Spleen (tissue), 11 donors: Measurements from ENCODE around the gene IL31. TPM values are rescaled to one million over a fixed set of nuclear protein-coding genes. Genes with fewer than 3 reads are reported as not detected.

Experiments used
- DNase-seq: peaks from one replicate; pipeline ENCODE4 v3.0.0-alpha.2; 2020
- H3K27ac ChIP-seq, 8 donors: fragments of 200-600 bp; sonication (generic) in 7 of 8; 1 replicate in 4 of 8; 2 replicates in 4 of 8; pipeline versions ENCODE4 v1.5.0 to v1.8.0; 2016 to 2021; ENCODE audit warnings: inconsistent platforms in 4 of 8, mild to moderate bottlenecking in 4 of 8, moderate library complexity in 1 of 8
- H3K27me3 ChIP-seq, 7 donors: fragments of 200-600 bp; sonication (generic) in 6 of 7; replicated peaks in 1 of 7; 1 replicate in 4 of 7; 2 replicates in 3 of 7; pipeline versions ENCODE4 v1.5.0 to v1.8.0; 2016 to 2021; ENCODE audit warnings: inconsistent platforms in 3 of 7, mild to moderate bottlenecking in 1 of 7
- H3K36me3 ChIP-seq, 6 donors: fragments of 200-600 bp; sonication (generic) in 5 of 6; 1 replicate in 4 of 6; 2 replicates in 2 of 6; pipeline versions ENCODE4 v1.5.0 to v1.8.0; 2016 to 2021; ENCODE audit warnings: inconsistent platforms in 2 of 6
- H3K4me1 ChIP-seq, 6 donors: fragments of 200-600 bp; sonication (generic) in 5 of 6; 1 replicate in 3 of 6; 2 replicates in 3 of 6; pipeline versions ENCODE4 v1.5.0 to v1.8.0; 2016 to 2021; ENCODE audit warnings: inconsistent platforms in 3 of 6
- H3K4me3 ChIP-seq, 8 donors: fragments of 200-600 bp; sonication (generic) in 7 of 8; 1 replicate in 4 of 8; 2 replicates in 4 of 8; pipeline versions ENCODE4 v1.5.0 to v1.8.0; 2016 to 2021; ENCODE audit warnings: inconsistent platforms in 4 of 8, mild to moderate bottlenecking in 4 of 8, moderate library complexity in 2 of 8
- H3K9me3 ChIP-seq, 8 donors: fragments of 200-600 bp; sonication (generic) in 7 of 8; 1 replicate in 4 of 8; 2 replicates in 4 of 8; pipeline versions ENCODE4 v1.5.0 to v1.8.0; 2016 to 2021; ENCODE audit warnings: inconsistent platforms in 4 of 8
- POLR2A ChIP-seq, 3 donors: fragments of 450-650 bp; IDR thresholded peaks; one replicate each; pipeline ENCODE4 v1.5.1; 2017; ENCODE audit warnings: antibody characterized with exemption in 3 of 3, mild to moderate bottlenecking in 1 of 3
- POLR2AphosphoS5 ChIP-seq, 3 donors: sonication (generic); formaldehyde crosslinking; IDR thresholded peaks; one replicate each; pipeline ENCODE4 v1.5.1; 2017; ENCODE audit warnings: antibody characterized with exemption in 3 of 3
- WGBS, 5 donors: extraction: QIAGEN DNeasy Blood & Tissue Kit in 3 of 5; methylation state at CpG; one replicate each; pipeline versions ENCODE4 v1.1.5 to v1.1.7; 2013 to 2018; 5-methylcytosine and 5-hydroxymethylcytosine counted together
- intact Hi-C: fragments of 100-400 bp; cut with DNase I; formaldehyde crosslinking; loops from one replicate; pipeline ENCODE4 v1.15.0; 2023; ENCODE audit warnings: low total_unique reads
- polyA plus RNA-seq, 3 donors: library from polyadenylated mRNA; stranded (reverse); fragments of 200-250 nt; gene quantifications; one replicate each; pipeline ENCODE4 v1.2.1, GENCODE V29; 2013
- total RNA-seq, 7 donors: library from RNA; depleted of rRNA in 3 of 7; stranded (reverse); fragments of >200 nt in 3 of 7; fragmentation: NEBNext Ultra II Directional in 4 of 7; extraction: Animal tissue kit (Norgen Biotek cat#: 25700) in 4 of 7; gene quantifications; one replicate each; pipeline versions ENCODE4 v1.1.0 to v1.2.1, GENCODE V29; 2016 to 2021
- TF ChIP-seq, protein P1 (sequence below), 11 experiments: fragments of 200-600 bp in 7 of 11; fragments of 450-650 bp in 4 of 11; sonication (generic) in 4 of 11; IDR thresholded peaks in 8 of 11; conservative IDR thresholded peaks in 3 of 11; 1 replicate in 7 of 11; 2 replicates in 4 of 11; pipeline versions ENCODE4 v1.4.0 to v1.8.0; 2016 to 2021; ENCODE audit warnings: antibody characterized with exemption in 11 of 11, inconsistent platforms in 4 of 11, mild to moderate bottlenecking in 1 of 11
- donor health status: healthy with polysubstance abuse.
- donor health status: DM: no; HTN: no; CAD: no; lungs with moderate emphysema.
- donor health status: DM: no; HTN: no; CAD: no.
- donor health status: Bipolar disorder and iron deficiency.
- donor health status: healthy.
- donor health status: DM: no; HTN: no; CAD: no.
- donor health status: DM: yes; HTN: yes; CAD: no.

The IL31 gene
- total and polyA plus RNA-seq, 10 donors: not detected

DNA sequence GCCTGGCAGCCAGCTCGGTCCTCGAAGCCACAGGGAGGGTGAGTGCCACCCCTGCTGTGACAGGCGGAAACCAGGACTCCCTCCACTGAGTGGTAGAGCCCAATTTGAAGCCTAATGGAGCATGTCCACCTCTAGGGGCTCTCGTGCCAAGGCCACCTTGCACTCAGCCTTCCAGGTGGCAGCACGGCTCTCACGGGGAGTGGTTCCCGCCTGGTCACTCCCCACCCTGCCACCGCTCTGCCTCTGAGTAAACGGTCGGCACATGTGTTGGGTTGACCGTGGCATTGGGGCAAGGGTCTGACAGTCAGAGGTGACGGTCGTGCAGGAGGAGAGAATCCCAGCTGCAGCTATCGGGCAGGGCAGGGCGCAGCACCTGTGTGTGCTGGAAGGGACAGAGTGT, 34.8 kb downstream of the IL31 start:
- DNase-seq: no peak
- 91 to 96% (median 95%) methylated on average over 11 to 15 of the region's 15 CpGs for WGBS, 5 donors
- no peak overlapping the region for H3K27ac ChIP-seq
- H3K4me3 ChIP-seq: no peak overlapping the region
- H3K27me3 ChIP-seq: no peaks in the 10 kb centered on the region
- H3K9me3 ChIP-seq: no peaks in the 10 kb centered on the region
- intact Hi-C loops: no loop called here
- TF ChIP-seq POLR2A (IDR thresholded peaks at IDR 0.05) (no peak), POLR2AphosphoS5 (IDR thresholded peaks at IDR 0.05) (peak in 2 of 3 donors; percentile 51 to 71)
- TF ChIP-seq, protein P1, sequence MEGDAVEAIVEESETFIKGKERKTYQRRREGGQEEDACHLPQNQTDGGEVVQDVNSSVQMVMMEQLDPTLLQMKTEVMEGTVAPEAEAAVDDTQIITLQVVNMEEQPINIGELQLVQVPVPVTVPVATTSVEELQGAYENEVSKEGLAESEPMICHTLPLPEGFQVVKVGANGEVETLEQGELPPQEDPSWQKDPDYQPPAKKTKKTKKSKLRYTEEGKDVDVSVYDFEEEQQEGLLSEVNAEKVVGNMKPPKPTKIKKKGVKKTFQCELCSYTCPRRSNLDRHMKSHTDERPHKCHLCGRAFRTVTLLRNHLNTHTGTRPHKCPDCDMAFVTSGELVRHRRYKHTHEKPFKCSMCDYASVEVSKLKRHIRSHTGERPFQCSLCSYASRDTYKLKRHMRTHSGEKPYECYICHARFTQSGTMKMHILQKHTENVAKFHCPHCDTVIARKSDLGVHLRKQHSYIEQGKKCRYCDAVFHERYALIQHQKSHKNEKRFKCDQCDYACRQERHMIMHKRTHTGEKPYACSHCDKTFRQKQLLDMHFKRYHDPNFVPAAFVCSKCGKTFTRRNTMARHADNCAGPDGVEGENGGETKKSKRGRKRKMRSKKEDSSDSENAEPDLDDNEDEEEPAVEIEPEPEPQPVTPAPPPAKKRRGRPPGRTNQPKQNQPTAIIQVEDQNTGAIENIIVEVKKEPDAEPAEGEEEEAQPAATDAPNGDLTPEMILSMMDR (IDR thresholded peaks at IDR 0.05 in 8 of 11, conservative IDR thresholded peaks at IDR 0.05 in 3 of 11): no peak
- peaks cover 8 to 100% (median 75%) of the 10 kb centered on the region in 6 donors for H3K36me3 ChIP-seq
- H3K4me1 ChIP-seq: peaks cover 0 to 7% (median 0%) of the 10 kb centered on the region in 6 donors

DNA sequence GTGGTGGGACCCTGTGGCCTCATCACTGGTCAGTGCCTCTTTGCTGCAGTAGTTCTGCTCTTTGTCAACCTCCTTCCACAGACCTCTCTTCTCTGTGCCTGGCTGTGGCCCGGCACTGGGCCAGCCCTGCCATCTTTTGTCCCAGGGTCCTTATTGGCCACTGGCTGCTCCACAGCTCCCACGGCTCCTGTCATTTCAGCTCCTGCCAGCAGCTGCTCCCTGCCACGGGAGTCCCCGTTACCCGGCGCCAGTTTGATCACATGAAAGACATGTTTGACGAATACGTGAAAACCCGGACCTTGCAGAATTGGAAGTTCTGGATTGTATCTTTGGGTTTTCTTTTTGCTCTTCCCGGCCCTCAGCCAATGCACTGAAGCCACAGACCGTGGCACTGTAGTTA, 35.4 kb downstream of the IL31 start:
- peaks cover 0 to 6% (median 0%) of the 10 kb centered on the region in 6 donors for H3K4me1 ChIP-seq
- no peak overlapping the region for H3K4me3 ChIP-seq
- intact Hi-C loops: no loop called here
- H3K27ac ChIP-seq: no peak overlapping the region
- WGBS, 5 donors: 91 to 95% (median 94%) methylated on average over 11 of the region's 11 CpGs
- TF ChIP-seq POLR2AphosphoS5 (IDR thresholded peaks at IDR 0.05): no peak
- TF ChIP-seq, protein P1 (IDR thresholded peaks at IDR 0.05 in 8 of 11, conservative IDR thresholded peaks at IDR 0.05 in 3 of 11): no peak
- no peak for TF ChIP-seq POLR2A (IDR thresholded peaks at IDR 0.05)
- no peak for DNase-seq
- H3K9me3 ChIP-seq: no peaks in the 10 kb centered on the region
- H3K27me3 ChIP-seq: no peaks in the 10 kb centered on the region
- peaks cover 8 to 100% (median 78%) of the 10 kb centered on the region in 6 donors for H3K36me3 ChIP-seq

DNA sequence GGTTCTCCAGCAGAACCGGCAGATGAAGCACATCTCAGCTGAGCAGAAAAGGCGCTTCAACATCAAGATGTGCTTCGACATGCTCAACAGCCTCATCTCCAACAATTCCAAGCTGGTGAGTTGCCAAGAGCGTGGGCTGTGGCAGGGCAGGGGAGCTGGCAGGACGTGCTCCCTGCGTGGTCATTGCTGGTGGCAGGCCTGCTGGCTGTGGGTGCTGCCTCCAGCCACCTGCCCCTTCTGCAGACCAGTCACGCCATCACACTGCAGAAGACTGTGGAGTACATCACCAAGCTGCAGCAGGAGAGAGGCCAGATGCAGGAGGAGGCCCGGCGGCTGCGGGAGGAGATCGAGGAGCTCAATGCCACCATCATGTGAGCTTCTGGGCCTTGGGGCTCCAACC, 35.8 kb downstream of the IL31 start:
- TF ChIP-seq, protein P1 (IDR thresholded peaks at IDR 0.05 in 8 of 11, conservative IDR thresholded peaks at IDR 0.05 in 3 of 11): no peak
- no peak for TF ChIP-seq POLR2A (IDR thresholded peaks at IDR 0.05)
- peak in 1 of 3 donors; percentile 72 for TF ChIP-seq POLR2AphosphoS5 (IDR thresholded peaks at IDR 0.05)
- H3K4me1 ChIP-seq: peaks cover 0 to 4% (median 0%) of the 10 kb centered on the region in 6 donors
- 89 to 95% (median 89%) methylated on average over 9 to 11 of the region's 11 CpGs for WGBS, 5 donors
- peaks cover 8 to 100% (median 78%) of the 10 kb centered on the region in 6 donors for H3K36me3 ChIP-seq
- DNase-seq: no peak
- no peak overlapping the region for H3K4me3 ChIP-seq
- intact Hi-C loops: no loop called here
- H3K27ac ChIP-seq: no peak overlapping the region
- H3K9me3 ChIP-seq: no peaks in the 10 kb centered on the region
- H3K27me3 ChIP-seq: no peaks in the 10 kb centered on the region

DNA sequence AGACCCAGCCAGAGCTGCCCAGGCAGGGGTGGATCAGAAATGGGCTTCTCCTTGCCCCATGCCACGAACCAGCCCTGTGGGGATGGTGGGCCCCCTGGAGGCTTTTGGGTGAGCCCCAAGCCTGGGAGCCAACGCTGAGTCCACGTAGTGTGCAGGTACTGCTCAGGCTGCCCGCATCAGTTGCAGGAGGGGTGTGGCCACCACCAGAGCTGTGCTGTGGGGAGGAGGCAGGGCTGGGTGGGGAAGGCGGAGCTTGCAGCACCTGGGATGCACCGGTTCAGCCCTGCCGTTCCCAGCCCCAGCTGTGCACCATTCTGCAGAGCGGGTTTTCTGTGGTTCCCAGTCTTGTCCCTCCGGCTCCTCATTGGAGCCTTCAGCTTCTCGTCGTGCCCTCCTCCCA, 36.3 kb downstream of the IL31 start:
- H3K27me3 ChIP-seq: no peaks in the 10 kb centered on the region

More for the DNA sequence above, 36.3 kb downstream of the IL31 start:
- WGBS, 5 donors: 78 to 86% (median 80%) methylated on average over 8 to 11 of the region's 11 CpGs
- H3K36me3 ChIP-seq: peaks cover 8 to 100% (median 78%) of the 10 kb centered on the region in 6 donors
- intact Hi-C loops: no loop called here
- TF ChIP-seq POLR2AphosphoS5 (IDR thresholded peaks at IDR 0.05): peak in 1 of 3 donors; percentile 67
- TF ChIP-seq POLR2A (IDR thresholded peaks at IDR 0.05): no peak
- H3K27ac ChIP-seq: no peak overlapping the region
- H3K9me3 ChIP-seq: no peaks in the 10 kb centered on the region
- no peaks in the 10 kb centered on the region for H3K4me1 ChIP-seq
- no peak overlapping the region for H3K4me3 ChIP-seq
- no peak for DNase-seq
